Measurements from ENCODE around the gene CNTN5. TPM values are rescaled to one million over a fixed set of nuclear protein-coding genes. Genes with fewer than 3 reads are reported as not detected.

Gene CNTN5
- total and polyA plus RNA-seq, 10 of the 15 experiments (the other 5 are each of a cell fraction or from before 2014, with no cell fraction given), result 0.01 TPM; not detected in 9

DNA sequence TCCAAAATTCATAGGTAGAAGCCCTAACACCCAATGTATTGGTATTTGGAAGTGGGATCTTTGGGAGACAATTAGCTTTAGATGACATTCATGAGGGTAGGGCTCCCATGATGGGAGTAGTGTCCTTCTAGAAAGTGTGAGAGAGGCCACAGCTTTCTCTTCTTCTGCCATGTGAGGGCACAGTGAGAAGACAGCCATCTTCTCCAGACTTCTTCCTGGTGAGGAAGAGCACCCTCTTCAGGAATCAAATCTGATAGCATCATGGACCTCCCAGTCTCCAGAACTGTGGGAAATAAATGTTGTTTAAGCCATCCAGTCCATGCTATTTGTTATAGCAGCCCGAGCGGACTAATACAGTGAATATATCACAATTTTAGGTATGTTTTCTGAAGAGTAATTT is 96.9 kb downstream of the CNTN5 start:
- no peaks in the 10 kb centered on the region for H3K36me3 ChIP-seq (ENCODE audit: control insufficient read depth in 2 of 2, insufficient read depth in 2 of 2, low read length in 1 of 2)
- intact Hi-C loops (cut with micrococcal nuclease; ENCODE audit: unreplicated experiment) (no loop called here), in situ Hi-C loops (cut with MboI) (no loop called here)
- H4K20me1 ChIP-seq (ENCODE audit: control insufficient read depth, insufficient read depth), result no peaks in the 10 kb centered on the region
- ChIA-PET RAD21 (ENCODE audit: unreplicated experiment) (no interaction called here), CTCF (no interaction called here), SMC1A (ENCODE audit: uncharacterized antibody, unreplicated experiment) (interaction anchor here (0.5 kb wide), 1 partner anchor 509 kb away, joined by 3 read pairs; no protein-coding TSS in a partner anchor), POLR2A (no interaction called here)
- no peaks in the 10 kb centered on the region for H3K9me3 ChIP-seq (replicated peaks; ENCODE audit: control insufficient read depth, insufficient read depth, low read length)
- ATAC-seq, result no peak
- H3K4me3 ChIP-seq, result no peak overlapping the region
- H3K27me3 ChIP-seq (replicated peaks in 1 of 2; ENCODE audit: control insufficient read depth in 2 of 2, insufficient read depth in 2 of 2, low read length in 1 of 2), result no peaks in the 10 kb centered on the region
- WGBS (ENCODE audit: insufficient coverage, insufficient replicate concordance, low lambda C conversion rate, missing lambda C conversion rate), result 21% methylated on average over 2 of the region's 2 CpGs
- H3K4me2 ChIP-seq (ENCODE audit: control insufficient read depth, insufficient read depth), result no peak overlapping the region
- no TSS peak for BruUV-seq (replicated peaks)
- H3K9ac ChIP-seq (ENCODE audit: control insufficient read depth, insufficient read depth, low read length), result no peak overlapping the region
- no peak for DNase-seq (ENCODE audit: low read depth, low spot score)
- H2AFZ ChIP-seq (ENCODE audit: control insufficient read depth, low read depth, low read length), result no peak overlapping the region
- no peak overlapping the region for H3K27ac ChIP-seq (ENCODE audit: control insufficient read depth, insufficient read depth)
- FAIRE-seq, result no peak
- no peaks in the 10 kb centered on the region for H3K79me2 ChIP-seq (ENCODE audit: control insufficient read depth, insufficient read depth, low read length)
- H3K4me1 ChIP-seq (ENCODE audit: control insufficient read depth, insufficient read depth, low read length), result no peaks in the 10 kb centered on the region
- no peak for TF ChIP-seq ZBED1 (IDR thresholded peaks at IDR 0.05; ENCODE audit: borderline replicate concordance)
- no peak for TF ChIP-seq CREB1 (IDR thresholded peaks at IDR 0.05; ENCODE audit: low read depth)
- TF ChIP-seq CBX5 (IDR thresholded peaks at IDR 0.05; ENCODE audit: low read depth), result no peak
- TF ChIP-seq GATAD2B (conservative IDR thresholded peaks at IDR 0.05; ENCODE audit: low read depth), result no peak
- TF ChIP-seq WRNIP1 (IDR thresholded peaks at IDR 0.05; ENCODE audit: borderline replicate concordance, low read depth, low read length), result no peak
- no peak for TF ChIP-seq STAT1 (conservative IDR thresholded peaks at IDR 0.05)
- TF ChIP-seq, protein P1, sequence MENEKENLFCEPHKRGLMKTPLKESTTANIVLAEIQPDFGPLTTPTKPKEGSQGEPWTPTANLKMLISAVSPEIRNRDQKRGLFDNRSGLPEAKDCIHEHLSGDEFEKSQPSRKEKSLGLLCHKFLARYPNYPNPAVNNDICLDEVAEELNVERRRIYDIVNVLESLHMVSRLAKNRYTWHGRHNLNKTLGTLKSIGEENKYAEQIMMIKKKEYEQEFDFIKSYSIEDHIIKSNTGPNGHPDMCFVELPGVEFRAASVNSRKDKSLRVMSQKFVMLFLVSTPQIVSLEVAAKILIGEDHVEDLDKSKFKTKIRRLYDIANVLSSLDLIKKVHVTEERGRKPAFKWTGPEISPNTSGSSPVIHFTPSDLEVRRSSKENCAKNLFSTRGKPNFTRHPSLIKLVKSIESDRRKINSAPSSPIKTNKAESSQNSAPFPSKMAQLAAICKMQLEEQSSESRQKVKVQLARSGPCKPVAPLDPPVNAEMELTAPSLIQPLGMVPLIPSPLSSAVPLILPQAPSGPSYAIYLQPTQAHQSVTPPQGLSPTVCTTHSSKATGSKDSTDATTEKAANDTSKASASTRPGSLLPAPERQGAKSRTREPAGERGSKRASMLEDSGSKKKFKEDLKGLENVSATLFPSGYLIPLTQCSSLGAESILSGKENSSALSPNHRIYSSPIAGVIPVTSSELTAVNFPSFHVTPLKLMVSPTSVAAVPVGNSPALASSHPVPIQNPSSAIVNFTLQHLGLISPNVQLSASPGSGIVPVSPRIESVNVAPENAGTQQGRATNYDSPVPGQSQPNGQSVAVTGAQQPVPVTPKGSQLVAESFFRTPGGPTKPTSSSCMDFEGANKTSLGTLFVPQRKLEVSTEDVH (IDR thresholded peaks at IDR 0.05; ENCODE audit: low read depth, partially characterized antibody), result no peak
- no peak for TF ChIP-seq RAD21 (IDR thresholded peaks at IDR 0.05; ENCODE audit: insufficient read depth, low read depth, low read length)
- TF ChIP-seq, protein P2, sequence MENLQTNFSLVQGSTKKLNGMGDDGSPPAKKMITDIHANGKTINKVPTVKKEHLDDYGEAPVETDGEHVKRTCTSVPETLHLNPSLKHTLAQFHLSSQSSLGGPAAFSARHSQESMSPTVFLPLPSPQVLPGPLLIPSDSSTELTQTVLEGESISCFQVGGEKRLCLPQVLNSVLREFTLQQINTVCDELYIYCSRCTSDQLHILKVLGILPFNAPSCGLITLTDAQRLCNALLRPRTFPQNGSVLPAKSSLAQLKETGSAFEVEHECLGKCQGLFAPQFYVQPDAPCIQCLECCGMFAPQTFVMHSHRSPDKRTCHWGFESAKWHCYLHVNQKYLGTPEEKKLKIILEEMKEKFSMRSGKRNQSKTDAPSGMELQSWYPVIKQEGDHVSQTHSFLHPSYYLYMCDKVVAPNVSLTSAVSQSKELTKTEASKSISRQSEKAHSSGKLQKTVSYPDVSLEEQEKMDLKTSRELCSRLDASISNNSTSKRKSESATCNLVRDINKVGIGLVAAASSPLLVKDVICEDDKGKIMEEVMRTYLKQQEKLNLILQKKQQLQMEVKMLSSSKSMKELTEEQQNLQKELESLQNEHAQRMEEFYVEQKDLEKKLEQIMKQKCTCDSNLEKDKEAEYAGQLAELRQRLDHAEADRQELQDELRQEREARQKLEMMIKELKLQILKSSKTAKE (IDR thresholded peaks at IDR 0.05; ENCODE audit: low read depth, poor library complexity, severe bottlenecking), result no peak
- TF ChIP-seq, protein P3, sequence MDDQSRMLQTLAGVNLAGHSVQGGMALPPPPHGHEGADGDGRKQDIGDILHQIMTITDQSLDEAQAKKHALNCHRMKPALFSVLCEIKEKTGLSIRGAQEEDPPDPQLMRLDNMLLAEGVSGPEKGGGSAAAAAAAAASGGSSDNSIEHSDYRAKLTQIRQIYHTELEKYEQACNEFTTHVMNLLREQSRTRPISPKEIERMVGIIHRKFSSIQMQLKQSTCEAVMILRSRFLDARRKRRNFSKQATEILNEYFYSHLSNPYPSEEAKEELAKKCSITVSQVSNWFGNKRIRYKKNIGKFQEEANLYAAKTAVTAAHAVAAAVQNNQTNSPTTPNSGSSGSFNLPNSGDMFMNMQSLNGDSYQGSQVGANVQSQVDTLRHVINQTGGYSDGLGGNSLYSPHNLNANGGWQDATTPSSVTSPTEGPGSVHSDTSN (IDR thresholded peaks at IDR 0.05; ENCODE audit: insufficient replicate concordance, low read depth, low read length), result no peak
- TF ChIP-seq, protein P4, sequence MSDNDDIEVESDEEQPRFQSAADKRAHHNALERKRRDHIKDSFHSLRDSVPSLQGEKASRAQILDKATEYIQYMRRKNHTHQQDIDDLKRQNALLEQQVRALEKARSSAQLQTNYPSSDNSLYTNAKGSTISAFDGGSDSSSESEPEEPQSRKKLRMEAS (IDR thresholded peaks at IDR 0.05; ENCODE audit: low read depth, low read length), result no peak
- no peak for TF ChIP-seq RUNX3 (IDR thresholded peaks at IDR 0.05; ENCODE audit: low read length)
- TF ChIP-seq, protein P5, sequence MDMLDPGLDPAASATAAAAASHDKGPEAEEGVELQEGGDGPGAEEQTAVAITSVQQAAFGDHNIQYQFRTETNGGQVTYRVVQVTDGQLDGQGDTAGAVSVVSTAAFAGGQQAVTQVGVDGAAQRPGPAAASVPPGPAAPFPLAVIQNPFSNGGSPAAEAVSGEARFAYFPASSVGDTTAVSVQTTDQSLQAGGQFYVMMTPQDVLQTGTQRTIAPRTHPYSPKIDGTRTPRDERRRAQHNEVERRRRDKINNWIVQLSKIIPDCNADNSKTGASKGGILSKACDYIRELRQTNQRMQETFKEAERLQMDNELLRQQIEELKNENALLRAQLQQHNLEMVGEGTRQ (IDR thresholded peaks at IDR 0.05; ENCODE audit: borderline replicate concordance, low read depth, low read length), result no peak
- TF ChIP-seq, protein P6, sequence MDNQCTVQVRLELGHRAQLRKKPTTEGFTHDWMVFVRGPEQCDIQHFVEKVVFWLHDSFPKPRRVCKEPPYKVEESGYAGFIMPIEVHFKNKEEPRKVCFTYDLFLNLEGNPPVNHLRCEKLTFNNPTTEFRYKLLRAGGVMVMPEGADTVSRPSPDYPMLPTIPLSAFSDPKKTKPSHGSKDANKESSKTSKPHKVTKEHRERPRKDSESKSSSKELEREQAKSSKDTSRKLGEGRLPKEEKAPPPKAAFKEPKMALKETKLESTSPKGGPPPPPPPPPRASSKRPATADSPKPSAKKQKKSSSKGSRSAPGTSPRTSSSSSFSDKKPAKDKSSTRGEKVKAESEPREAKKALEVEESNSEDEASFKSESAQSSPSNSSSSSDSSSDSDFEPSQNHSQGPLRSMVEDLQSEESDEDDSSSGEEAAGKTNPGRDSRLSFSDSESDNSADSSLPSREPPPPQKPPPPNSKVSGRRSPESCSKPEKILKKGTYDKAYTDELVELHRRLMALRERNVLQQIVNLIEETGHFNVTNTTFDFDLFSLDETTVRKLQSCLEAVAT (IDR thresholded peaks at IDR 0.05), result no peak
